GM12878 (cell line): ENCODE measurements around the gene ADM2. TPM values are rescaled to one million over a fixed set of nuclear protein-coding genes. Genes with fewer than 3 reads are reported as not detected.

Experiments used
- ATAC-seq: fragments of 200-7000 bp; cut with Tn5 transposase; 3 replicates; pipeline ENCODE4 v1.9.1; 2020; ENCODE audit warnings: mild to moderate bottlenecking, moderate library complexity
- BruUV-seq: library from RNA; stranded (reverse); fragments of 400-500 nt; replicated peaks from 2 replicates; lab custom pipeline; 2021; lab: Mats Ljungman, UMichigan
- CTCF ChIA-PET: fragments of 300-600 bp; sonication (Branson Sonifier 250); formaldehyde crosslinking; extraction: SDS; loops from one replicate; lab custom pipeline; 2021; ENCODE audit warnings: inconsistent platforms; lab: Yijun Ruan, JAX
- POLR2A ChIA-PET: fragments of 350-600 bp; formaldehyde crosslinking; extraction: SDS; loops from one replicate; lab custom pipeline; 2021; ENCODE audit warnings: inconsistent platforms; lab: Charles Lee
- RAD21 ChIA-PET: fragments of 300-600 bp; sonication (Branson Sonifier 250); formaldehyde crosslinking; loops from one replicate; lab custom pipeline; 2023; ENCODE audit warnings: antibody characterized with exemption; ENCODE audit not compliant: unreplicated experiment; lab: Charles Lee
- SMC1A ChIA-PET: fragments of 300-600 bp; sonication (Branson Sonifier 250); formaldehyde crosslinking; loops from one replicate; lab custom pipeline; 2023; ENCODE audit not compliant: unreplicated experiment, uncharacterized antibody; lab: Charles Lee
- DNase-seq: peaks from one replicate; pipeline ENCODE4 v3.0.0-alpha.2; 2011; ENCODE audit warnings: low read depth, low spot score
- FAIRE-seq: peaks from 3 replicates; lab custom pipeline; 2011; peaks lifted over from hg19 to GRCh38; lab: Jason Lieb, UNC
- H2AFZ ChIP-seq: 2 replicates; pipeline ENCODE4 v1.6.0; 2011; ENCODE audit warnings: low read depth, low read length, control low read depth; ENCODE audit not compliant: control insufficient read depth
- H3K27ac ChIP-seq: 2 replicates; pipeline ENCODE4 v1.5.1; 2011; ENCODE audit warnings: control low read depth; ENCODE audit not compliant: control insufficient read depth, insufficient read depth
- H3K27me3 ChIP-seq, 2 experiments: replicated peaks in 1 of 2; 2 replicates each; pipeline versions ENCODE4 v1.6.0 to v1.6.1; 2011; ENCODE audit warnings: low read length in 1 of 2; ENCODE audit not compliant: control insufficient read depth in 2 of 2, insufficient read depth in 2 of 2
- H3K36me3 ChIP-seq, 2 experiments: 2 replicates each; pipeline ENCODE4 v1.5.1; 2011; ENCODE audit warnings: low read length in 1 of 2; ENCODE audit not compliant: control insufficient read depth in 2 of 2, insufficient read depth in 2 of 2
- H3K4me1 ChIP-seq: 2 replicates; pipeline ENCODE4 v1.6.1; 2011; ENCODE audit warnings: mild to moderate bottlenecking, low read length, moderate library complexity, mixed read lengths; ENCODE audit not compliant: control insufficient read depth, insufficient read depth
- H3K4me2 ChIP-seq: 2 replicates; pipeline ENCODE4 v1.6.0; 2011; ENCODE audit warnings: control low read depth; ENCODE audit not compliant: control insufficient read depth, insufficient read depth
- H3K4me3 ChIP-seq: fragments of 200-600 bp; sonication (generic); 2 replicates; pipeline ENCODE4 v1.5.1; 2016
- H3K79me2 ChIP-seq: 2 replicates; pipeline ENCODE4 v1.6.0; 2011; ENCODE audit warnings: low read length; ENCODE audit not compliant: control insufficient read depth, insufficient read depth
- H3K9ac ChIP-seq: 2 replicates; pipeline ENCODE4 v1.8.0; 2011; ENCODE audit warnings: low read length, control low read depth, mixed read lengths; ENCODE audit not compliant: control insufficient read depth, insufficient read depth
- H3K9me3 ChIP-seq: replicated peaks from 3 replicates; pipeline ENCODE4 v1.5.1; 2011; ENCODE audit warnings: mild to moderate bottlenecking, low read length; ENCODE audit not compliant: control insufficient read depth, insufficient read depth
- H4K20me1 ChIP-seq: 2 replicates; pipeline ENCODE4 v1.6.0; 2011; ENCODE audit not compliant: control insufficient read depth, insufficient read depth
- BCLAF1 ChIP-seq: fragments of 450-650 bp; IDR thresholded peaks from 2 replicates; pipeline ENCODE4 v1.6.1; 2017; ENCODE audit warnings: antibody characterized with exemption, mild to moderate bottlenecking, moderate library complexity
- IRF5 ChIP-seq: fragments of 450-650 bp; IDR thresholded peaks from 2 replicates; pipeline ENCODE4 v1.6.1; 2017; ENCODE audit warnings: borderline replicate concordance
- JUND ChIP-seq: IDR thresholded peaks from 2 replicates; pipeline ENCODE4 v1.6.1; 2012; ENCODE audit warnings: low read depth, mild to moderate bottlenecking, low read length, improper control_type of control experiment, moderate library complexity
- LARP7 ChIP-seq: fragments of 450-650 bp; IDR thresholded peaks from 2 replicates; pipeline ENCODE4 v1.6.1; 2017; ENCODE audit warnings: mild to moderate bottlenecking
- NFXL1 ChIP-seq: fragments of 450-650 bp; IDR thresholded peaks from 2 replicates; pipeline ENCODE4 v1.6.1; 2017; ENCODE audit warnings: antibody characterized with exemption, mild to moderate bottlenecking, borderline replicate concordance
- POLR2A ChIP-seq: IDR thresholded peaks from 2 replicates; pipeline ENCODE4 v1.6.1; 2011; ENCODE audit warnings: low read depth, mild to moderate bottlenecking, low read length
- RUNX3 ChIP-seq: IDR thresholded peaks from 2 replicates; pipeline ENCODE4 v1.6.1; 2012; ENCODE audit warnings: low read length, inconsistent platforms
- ZBED1 ChIP-seq: IDR thresholded peaks from 2 replicates; pipeline ENCODE4 v1.6.1; 2016; ENCODE audit warnings: borderline replicate concordance
- ZBTB33 ChIP-seq: fragments of 450-650 bp; IDR thresholded peaks from 2 replicates; pipeline ENCODE4 v1.6.1; 2017; ENCODE audit warnings: mild to moderate bottlenecking
- WGBS: methylation state at CpG from one replicate; pipeline ENCODE4 v1.1.6; 2016; ENCODE audit warnings: low lambda C conversion rate; ENCODE audit not compliant: insufficient replicate concordance, insufficient coverage; ENCODE audit errors: missing lambda C conversion rate; 5-methylcytosine and 5-hydroxymethylcytosine counted together
- in situ Hi-C: fragments of 300-500 bp; cut with MboI; formaldehyde crosslinking; loops from 9 replicates; pipeline ENCODE4 v1.14.3; 2018; ENCODE audit warnings: mixed read lengths
- intact Hi-C: fragments of 100-400 bp; cut with micrococcal nuclease; formaldehyde crosslinking; loops from one replicate; pipeline ENCODE4 v1.14.2; 2022; ENCODE audit not compliant: unreplicated experiment
- polyA plus RNA-seq, 11 experiments: library from polyadenylated mRNA; depleted of rRNA in 4 of 11; unstranded in 6 of 11; stranded (reverse) in 5 of 11; fragments of >200 nt; fragmentation: Nextera tagmentation in 4 of 11; fragmentation: Illumina TruSeq in 1 of 11; extraction: Ambion mirVana in 4 of 11; extraction: Trizol in 1 of 11; gene quantifications; 1 replicate in 1 of 11; 2 replicates in 10 of 11; pipeline versions ENCODE4 v1.2.1 to v1.2.3, GENCODE V29; 2011 to 2016; ENCODE audit warnings: inconsistent platforms in 2 of 11, missing spikeins in 2 of 11, low read depth in 1 of 11
- total RNA-seq, 4 experiments: library from RNA; depleted of rRNA in 3 of 4; stranded (reverse); fragments of >200 nt in 3 of 4; fragmentation: Illumina TruSeq in 1 of 4; extraction: Trizol in 1 of 4; gene quantifications; 2 replicates each; pipeline versions ENCODE4 v1.2.1 to v1.2.3, GENCODE V29; 2013 to 2021

The ADM2 gene
- total and polyA plus RNA-seq, 10 of the 15 experiments (the other 5 are each of a cell fraction or from before 2014, with no cell fraction given), result 0.02 to 0.33 (median 0.12) TPM; not detected in 2

GRCh38 chr22:50467341-50467740, 14.0 kb upstream of the ADM2 start:
- peaks cover 34% of the 10 kb centered on the region for H3K79me2 ChIP-seq
- no peaks in the 10 kb centered on the region for H4K20me1 ChIP-seq
- POLR2A ChIA-PET, result no interaction called here
- no TSS peak for BruUV-seq
- no peak overlapping the region for H2AFZ ChIP-seq
- ATAC-seq (no peak), DNase-seq (no peak), FAIRE-seq (no peak)
- CTCF ChIA-PET, result no interaction called here
- H3K27ac ChIP-seq, result no peak overlapping the region
- TF ChIP-seq LARP7, result no peak
- H3K36me3 ChIP-seq, result peaks cover 13 to 41% of the 10 kb centered on the region in 2 experiments
- H3K4me3 ChIP-seq, result no peak overlapping the region
- H3K4me2 ChIP-seq, result no peak overlapping the region
- RAD21 ChIA-PET, result no interaction called here
- SMC1A ChIA-PET, result no interaction called here
- 98% methylated on average over 17 of the region's 24 CpGs for WGBS
- H3K9me3 ChIP-seq, result no peaks in the 10 kb centered on the region
- no peak overlapping the region for H3K9ac ChIP-seq
- intact Hi-C loops, result no loop called here
- peaks cover 35% of the 10 kb centered on the region for H3K4me1 ChIP-seq
- in situ Hi-C loops, result no loop called here
- H3K27me3 ChIP-seq, result no peaks in the 10 kb centered on the region

- FAIRE-seq, result no peak
- Histone ChIP-seq H3K27ac (no peak overlapping the region), H3K4me1 (peaks cover 40% of the 10 kb centered on the region)
These were observed 13.4 kb upstream of the ADM2 start for GRCh38 chr22:50467773-50468440.

More at GRCh38 chr22:50467773-50468440, 13.4 kb upstream of the ADM2 start:
- H3K4me2 ChIP-seq, result no peak overlapping the region
- WGBS, result 83% methylated on average over 21 of the region's 22 CpGs
- ChIA-PET RAD21 (no interaction called here), POLR2A (interaction anchor here (1.0 to 1.1 kb wide), 2 partner anchors 18 to 40 kb away, joined by 3 to 5 read pairs; partner anchors contain the start of genes LMF2, MIOX and NCAPH2), SMC1A (interaction anchor here (1.1 kb wide), 1 partner anchor 226 kb away, joined by 3 read pairs; no protein-coding TSS in a partner anchor), CTCF (interaction anchor here (0.6 to 3.3 kb wide), 4 partner anchors 58 to 161 kb away, joined by 3 to 19 read pairs (median 4); partner anchors contain the start of gene SCO2)
- peaks cover 14 to 39% of the 10 kb centered on the region in 2 experiments for H3K36me3 ChIP-seq
- H3K79me2 ChIP-seq, result peaks cover 40% of the 10 kb centered on the region
- TF ChIP-seq BCLAF1 (no peak), POLR2A (0 out of 2 replicates have a peak, but pooled peaks have one; percentile 7), RUNX3 (no peak), NFXL1 (no peak), IRF5 (no peak), LARP7 (no peak), JUND (no peak), ZBTB33 (no peak), ZBED1 (no peak)
- in situ Hi-C loops, result no loop called here
- ATAC-seq (no peak), DNase-seq (no peak)
- no peak overlapping the region for H3K4me3 ChIP-seq
- H4K20me1 ChIP-seq, result no peaks in the 10 kb centered on the region
- intact Hi-C loops, result no loop called here
- H3K9me3 ChIP-seq, result no peaks in the 10 kb centered on the region
- H2AFZ ChIP-seq, result no peak overlapping the region
- H3K9ac ChIP-seq, result no peak overlapping the region
- BruUV-seq, result no TSS peak
- no peaks in the 10 kb centered on the region for H3K27me3 ChIP-seq
